Endothelial cell of umbilical vein (primary cell): ENCODE results near the gene TIAM1.

Experiments used
- EZH2 ChIP-seq: IDR thresholded peaks from 2 replicates; pipeline ENCODE4 v1.6.1; 2012; ENCODE audit warnings: borderline replicate concordance, low read depth, mild to moderate bottlenecking, moderate library complexity, low read length, inconsistent platforms; ENCODE audit not compliant: severe bottlenecking
- FOS ChIP-seq: IDR thresholded peaks from 2 replicates; pipeline ENCODE4 v1.6.1; 2011; ENCODE audit warnings: mild to moderate bottlenecking, low read length, moderate library complexity, borderline replicate concordance; ENCODE audit not compliant: insufficient read depth
- GATA2 ChIP-seq: IDR thresholded peaks from 2 replicates; pipeline ENCODE4 v1.7.0; 2011; ENCODE audit warnings: low read depth, mild to moderate bottlenecking, moderate library complexity, mixed read lengths, low read length; ENCODE audit not compliant: insufficient read length, insufficient read depth
- JUN ChIP-seq: IDR thresholded peaks from 2 replicates; pipeline ENCODE4 v1.6.1; 2011; ENCODE audit warnings: borderline replicate concordance, low read depth; ENCODE audit not compliant: insufficient read length, insufficient read depth
- MYC ChIP-seq: IDR thresholded peaks from one replicate; pipeline ENCODE4 v1.6.1; 2011; ENCODE audit warnings: mild to moderate bottlenecking, low read depth, low read length
- POLR2A ChIP-seq: IDR thresholded peaks from 2 replicates; pipeline ENCODE4 v1.6.1; 2012; ENCODE audit warnings: low read depth, mild to moderate bottlenecking, control low read depth, low read length
- POLR2AphosphoS5 ChIP-seq: IDR thresholded peaks from 2 replicates; pipeline ENCODE4 v1.6.1; 2012; ENCODE audit warnings: low read depth, mild to moderate bottlenecking, control low read depth, low read length, moderate library complexity; ENCODE audit not compliant: insufficient read depth
- TF ChIP-seq, protein P1 (sequence below), 2 donors: IDR thresholded peaks; 1 replicate in 1 of 2; 2 replicates in 1 of 2; pipeline ENCODE4 v1.5.1; 2011; ENCODE audit warnings: low read length in 2 of 2, mild to moderate bottlenecking in 2 of 2, moderate library complexity in 2 of 2, control low read depth in 1 of 2, inconsistent platforms in 1 of 2, low read depth in 1 of 2; ENCODE audit not compliant: insufficient read depth in 1 of 2; ENCODE audit errors: extremely low read depth in 1 of 2
- TF ChIP-seq, protein P2 (sequence below): IDR thresholded peaks from 2 replicates; pipeline ENCODE4 v1.6.1; 2011; ENCODE audit not compliant: insufficient read depth, insufficient read length

DNA sequence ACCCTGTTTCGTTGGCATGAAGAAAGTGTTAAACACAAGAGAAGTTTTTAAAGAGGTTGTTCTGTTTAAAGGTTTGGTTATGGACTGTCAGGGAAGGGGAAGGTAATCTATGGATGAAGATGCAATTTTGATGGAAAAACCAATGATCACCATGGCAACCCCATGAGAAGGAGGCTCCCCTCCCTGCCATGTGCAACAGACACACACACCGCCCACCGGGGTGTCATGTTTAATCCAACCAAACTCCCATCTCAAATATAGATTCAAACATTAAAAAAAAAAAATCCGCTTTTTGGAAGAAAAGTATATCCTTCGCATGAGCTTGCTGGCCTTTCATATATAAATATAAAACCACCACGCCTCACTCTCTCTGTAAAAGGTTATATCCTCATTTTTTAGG, 224.9 kb downstream of the TIAM1 start:
- TF ChIP-seq, protein P1, sequence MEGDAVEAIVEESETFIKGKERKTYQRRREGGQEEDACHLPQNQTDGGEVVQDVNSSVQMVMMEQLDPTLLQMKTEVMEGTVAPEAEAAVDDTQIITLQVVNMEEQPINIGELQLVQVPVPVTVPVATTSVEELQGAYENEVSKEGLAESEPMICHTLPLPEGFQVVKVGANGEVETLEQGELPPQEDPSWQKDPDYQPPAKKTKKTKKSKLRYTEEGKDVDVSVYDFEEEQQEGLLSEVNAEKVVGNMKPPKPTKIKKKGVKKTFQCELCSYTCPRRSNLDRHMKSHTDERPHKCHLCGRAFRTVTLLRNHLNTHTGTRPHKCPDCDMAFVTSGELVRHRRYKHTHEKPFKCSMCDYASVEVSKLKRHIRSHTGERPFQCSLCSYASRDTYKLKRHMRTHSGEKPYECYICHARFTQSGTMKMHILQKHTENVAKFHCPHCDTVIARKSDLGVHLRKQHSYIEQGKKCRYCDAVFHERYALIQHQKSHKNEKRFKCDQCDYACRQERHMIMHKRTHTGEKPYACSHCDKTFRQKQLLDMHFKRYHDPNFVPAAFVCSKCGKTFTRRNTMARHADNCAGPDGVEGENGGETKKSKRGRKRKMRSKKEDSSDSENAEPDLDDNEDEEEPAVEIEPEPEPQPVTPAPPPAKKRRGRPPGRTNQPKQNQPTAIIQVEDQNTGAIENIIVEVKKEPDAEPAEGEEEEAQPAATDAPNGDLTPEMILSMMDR (IDR thresholded peaks at IDR 0.05; ENCODE audit: extremely low read depth in 1 of 2, insufficient read depth in 1 of 2, low read depth in 1 of 2, low read length in 2 of 2), result no peak
- TF ChIP-seq JUN (no peak), EZH2 (no peak), POLR2AphosphoS5 (no peak), POLR2A (no peak), MYC (no peak), GATA2 (no peak), FOS (no peak)
- TF ChIP-seq, protein P2, sequence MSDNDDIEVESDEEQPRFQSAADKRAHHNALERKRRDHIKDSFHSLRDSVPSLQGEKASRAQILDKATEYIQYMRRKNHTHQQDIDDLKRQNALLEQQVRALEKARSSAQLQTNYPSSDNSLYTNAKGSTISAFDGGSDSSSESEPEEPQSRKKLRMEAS, result no peak
